HepG2 (cell line): ENCODE results near the gene VASH2. TPM values are rescaled to one million over a fixed set of nuclear protein-coding genes. Genes with fewer than 3 reads are reported as not detected.
A peak's percentile ranks its signal among the peaks of the same experiment; 100 is the strongest.

Source experiments
- ARID3A ChIP-seq: IDR thresholded peaks from 2 replicates; pipeline ENCODE4 v1.6.1; 2012; ENCODE audit warnings: low read depth, low read length, improper control_type of control experiment
- ATF6 ChIP-seq: sonication (generic); formaldehyde crosslinking; conservative IDR thresholded peaks from 2 replicates; pipeline ENCODE4 v1.4.0; 2020; ENCODE audit warnings: missing genetic modification reagents
- HOXA7 ChIP-seq: sonication (generic); formaldehyde crosslinking; IDR thresholded peaks from 2 replicates; pipeline ENCODE4 v1.8.1; 2022; ENCODE audit warnings: mild to moderate bottlenecking, missing genetic modification reagents, moderate library complexity
- JUN ChIP-seq: sonication (generic); formaldehyde crosslinking; IDR thresholded peaks from 2 replicates; pipeline ENCODE4 v1.4.0; 2020; ENCODE audit warnings: mild to moderate bottlenecking, missing genetic modification reagents
- KMT2B ChIP-seq: IDR thresholded peaks from 2 replicates; pipeline ENCODE4 v1.6.1; 2016; ENCODE audit warnings: missing genetic modification reagents, missing compliant biosample characterization
- MLXIP ChIP-seq: sonication (generic); formaldehyde crosslinking; IDR thresholded peaks from 2 replicates; pipeline ENCODE4 v1.9.0; 2021; ENCODE audit warnings: missing genetic modification reagents, borderline replicate concordance
- NCOR1 ChIP-seq: fragments of 200-600 bp; sonication (generic); IDR thresholded peaks from 2 replicates; pipeline ENCODE4 v1.7.0; 2017; ENCODE audit warnings: antibody characterized with exemption, low read length, borderline replicate concordance
- RARG ChIP-seq: sonication (generic); formaldehyde crosslinking; IDR thresholded peaks from 2 replicates; pipeline ENCODE4 v1.4.0; 2020; ENCODE audit warnings: low read depth, mild to moderate bottlenecking, missing genetic modification reagents
- TMF1 ChIP-seq: sonication (generic); formaldehyde crosslinking; IDR thresholded peaks from 2 replicates; pipeline ENCODE4 v1.8.1; 2022; ENCODE audit warnings: low read depth, missing genetic modification reagents
- ZBTB39 ChIP-seq: sonication (generic); formaldehyde crosslinking; IDR thresholded peaks from 2 replicates; pipeline ENCODE4 v1.5.0; 2020; ENCODE audit warnings: missing genetic modification reagents
- ZFP62 ChIP-seq: sonication (generic); formaldehyde crosslinking; IDR thresholded peaks from 2 replicates; pipeline ENCODE4 v1.4.0; 2020; ENCODE audit warnings: missing genetic modification reagents
- ZIK1 ChIP-seq: sonication (generic); formaldehyde crosslinking; IDR thresholded peaks from 2 replicates; pipeline ENCODE4 v1.5.0; 2020; ENCODE audit warnings: mild to moderate bottlenecking, low read depth, missing genetic modification reagents, borderline replicate concordance
- ZNF280B ChIP-seq: sonication (generic); formaldehyde crosslinking; IDR thresholded peaks from 2 replicates; pipeline ENCODE4 v1.5.0; 2020; ENCODE audit warnings: missing genetic modification reagents, mild to moderate bottlenecking, borderline replicate concordance
- ZNF34 ChIP-seq: sonication (generic); formaldehyde crosslinking; IDR thresholded peaks from 2 replicates; pipeline ENCODE4 v1.4.0; 2020; ENCODE audit warnings: mild to moderate bottlenecking, missing genetic modification reagents, borderline replicate concordance
- ZNF431 ChIP-seq: sonication (generic); formaldehyde crosslinking; IDR thresholded peaks from 2 replicates; pipeline ENCODE4 v1.9.0; 2022; ENCODE audit warnings: missing genetic modification reagents, low read depth, mild to moderate bottlenecking, borderline replicate concordance
- ZNF644 ChIP-seq: IDR thresholded peaks from 2 replicates; pipeline ENCODE4 v1.6.1; 2016; ENCODE audit warnings: low read depth
- ZNF674 ChIP-seq: sonication (generic); formaldehyde crosslinking; IDR thresholded peaks from 2 replicates; pipeline ENCODE4 v1.5.0; 2020; ENCODE audit warnings: low read depth, mild to moderate bottlenecking, missing genetic modification reagents
- ZNF747 ChIP-seq: sonication (generic); formaldehyde crosslinking; IDR thresholded peaks from 2 replicates; pipeline ENCODE4 v1.8.1; 2023; ENCODE audit warnings: missing genetic modification reagents, mild to moderate bottlenecking, borderline replicate concordance
- ZSCAN20 ChIP-seq: sonication (generic); formaldehyde crosslinking; IDR thresholded peaks from 2 replicates; pipeline ENCODE4 v1.4.0; 2020; ENCODE audit warnings: missing genetic modification reagents, mild to moderate bottlenecking, borderline replicate concordance
- polyA plus RNA-seq, 8 experiments: library from polyadenylated mRNA; depleted of rRNA in 3 of 8; stranded (reverse) in 7 of 8; unstranded in 1 of 8; fragments of >200 nt; fragmentation: Illumina TruSeq in 4 of 8; extraction: Trizol in 4 of 8; gene quantifications; 2 replicates each; pipeline versions ENCODE4 v1.2.1 to v1.2.3, GENCODE V29; 2011 to 2016; ENCODE audit warnings: low read depth in 4 of 8, missing spikeins in 1 of 8, mixed read lengths in 1 of 8; ENCODE audit not compliant: insufficient read depth in 1 of 8
- total RNA-seq, 5 experiments: library from RNA; depleted of rRNA; stranded (reverse); fragments of >200 nt; fragmentation: Illumina TruSeq; extraction: Trizol; gene quantifications; 2 replicates each; pipeline ENCODE4 v1.2.3, GENCODE V29; 2016; ENCODE audit warnings: low read depth in 1 of 5

The VASH2 gene
- total and polyA plus RNA-seq, 2 of the 13 experiments (the other 11 are each of a cell fraction or from before 2014, with no cell fraction given): 0.44 to 1.00 TPM

- no peak for TF ChIP-seq ZNF280B (CRISPR knock-in tag)
- no peak for TF ChIP-seq RARG (CRISPR knock-in tag)
- TF ChIP-seq ZBTB39: no peak
- TF ChIP-seq ZSCAN20 (CRISPR knock-in tag): no peak
- TF ChIP-seq ARID3A: no peak
- no peak for TF ChIP-seq JUN (CRISPR knock-in tag)
- TF ChIP-seq ZNF431 (CRISPR knock-in tag): no peak
- TF ChIP-seq TMF1: no peak
- no peak for TF ChIP-seq ATF6 (CRISPR knock-in tag)
- TF ChIP-seq ZNF674: no peak
- no peak for TF ChIP-seq ZNF34 (CRISPR knock-in tag)
- TF ChIP-seq MLXIP (CRISPR knock-in tag): no peak
- TF ChIP-seq KMT2B (CRISPR knock-in tag): peak; percentile 55; the same call in 1 of the 2 replicates
- TF ChIP-seq ZNF644 (CRISPR knock-in tag): no peak
- TF ChIP-seq NCOR1: peak; percentile 61; the same call in 1 of the 2 replicates
- TF ChIP-seq ZIK1 (CRISPR knock-in tag): no peak
- no peak for TF ChIP-seq HOXA7
- no peak for TF ChIP-seq ZFP62 (CRISPR knock-in tag)
- no peak for TF ChIP-seq ZNF747
These were observed 19.2 kb upstream of the VASH2 start (continued) for GRCh38 chr1:212930986-212931678.
